Neural cell (in vitro differentiated cells): ENCODE data around the gene TPCN1. TPM values are rescaled to one million over a fixed set of nuclear protein-coding genes. Genes with fewer than 3 reads are reported as not detected.

Source experiments
- H2AFZ ChIP-seq: fragments of 200-600, 300-800 bp; sonication (generic), shearing (Covaris generic); 2 replicates; pipeline ENCODE4 v1.6.0; 2014; ENCODE audit warnings: low read depth, mild to moderate bottlenecking, antibody characterized with exemption, low read length, moderate library complexity
- H3F3A ChIP-seq: fragments of 200-600 bp; shearing (Covaris generic); 2 replicates; pipeline ENCODE4 v1.6.1; 2016; ENCODE audit warnings: mild to moderate bottlenecking, moderate library complexity, mixed read lengths, antibody characterized with exemption, low read length; ENCODE audit not compliant: insufficient read depth, poor library complexity, severe bottlenecking
- H3K27ac ChIP-seq: fragments of 200-600, 300-800 bp; sonication (generic), shearing (Covaris generic); 2 replicates; pipeline ENCODE4 v1.5.1; 2014; ENCODE audit warnings: mild to moderate bottlenecking, low read length, moderate library complexity
- H3K27me3 ChIP-seq: fragments of 300-800, 200-600 bp; sonication (generic), shearing (Covaris generic); 2 replicates; pipeline ENCODE4 v1.6.0; 2014; ENCODE audit warnings: mild to moderate bottlenecking, low read depth, low read length, moderate library complexity; ENCODE audit not compliant: insufficient read depth
- H3K36me3 ChIP-seq: fragments of 300-800, 200-600 bp; sonication (generic), shearing (Covaris generic); 2 replicates; pipeline ENCODE4 v1.5.1; 2014; ENCODE audit warnings: mild to moderate bottlenecking, antibody characterized with exemption, low read length, moderate library complexity; ENCODE audit not compliant: insufficient read depth
- H3K4me2 ChIP-seq: fragments of 300-800, 200-600 bp; sonication (generic), shearing (Covaris generic); 2 replicates; pipeline ENCODE4 v1.6.0; 2014; ENCODE audit warnings: mild to moderate bottlenecking, low read length
- H3K4me3 ChIP-seq: fragments of 300-800, 200-600 bp; sonication (generic), shearing (Covaris generic); 2 replicates; pipeline ENCODE4 v1.5.1; 2014; ENCODE audit warnings: mild to moderate bottlenecking, low read length, moderate library complexity
- H3K79me2 ChIP-seq: fragments of 200-600 bp; shearing (Covaris generic); replicated peaks from 2 replicates; pipeline ENCODE4 v1.6.0; 2014; ENCODE audit warnings: mild to moderate bottlenecking, low read length, moderate library complexity; ENCODE audit not compliant: insufficient read depth
- H3K9ac ChIP-seq: fragments of 300-800, 200-600 bp; sonication (generic), shearing (Covaris generic); 2 replicates; pipeline ENCODE4 v1.6.1; 2016; ENCODE audit warnings: mild to moderate bottlenecking, low read length, mixed read lengths
- H3K9me2 ChIP-seq: fragments of 200-600 bp; shearing (Covaris generic); 2 replicates; pipeline ENCODE4 v1.6.1; 2016; ENCODE audit warnings: mild to moderate bottlenecking, low read length, mixed read lengths; ENCODE audit not compliant: insufficient read depth
- H3K9me3 ChIP-seq: fragments of 200-600, 300-800 bp; sonication (generic), shearing (Covaris generic); 2 replicates; pipeline ENCODE4 v1.6.1; 2016; ENCODE audit warnings: mild to moderate bottlenecking, mixed run types, low read length, moderate library complexity, mixed read lengths
- H4K20me1 ChIP-seq: fragments of 200-600 bp; shearing (Covaris generic); 2 replicates; pipeline ENCODE4 v1.6.1; 2016; ENCODE audit warnings: mild to moderate bottlenecking, mixed run types; ENCODE audit not compliant: insufficient read depth
- EP300 ChIP-seq: fragments of 450-650 bp; conservative IDR thresholded peaks from 2 replicates; pipeline ENCODE4 v1.6.1; 2014; ENCODE audit warnings: antibody characterized with exemption, mild to moderate bottlenecking, moderate library complexity; ENCODE audit not compliant: poor library complexity, severe bottlenecking
- EZH2 ChIP-seq: fragments of 200-600, 300-800 bp; shearing (Covaris generic), sonication (generic); IDR thresholded peaks from 2 replicates; pipeline ENCODE4 v1.6.1; 2014; ENCODE audit warnings: antibody characterized with exemption, low read length, borderline replicate concordance, mild to moderate bottlenecking; ENCODE audit not compliant: insufficient read depth, poor library complexity, severe bottlenecking
- MXI1 ChIP-seq: fragments of 450-650 bp; conservative IDR thresholded peaks from 2 replicates; pipeline ENCODE4 v1.6.1; 2014; ENCODE audit warnings: antibody characterized with exemption, mild to moderate bottlenecking; ENCODE audit not compliant: poor library complexity, severe bottlenecking
- POLR2AphosphoS5 ChIP-seq: IDR thresholded peaks from 2 replicates; pipeline ENCODE4 v1.6.1; 2012
- RAD21 ChIP-seq: fragments of 450-650 bp; conservative IDR thresholded peaks from 2 replicates; pipeline ENCODE4 v1.6.1; 2014; ENCODE audit warnings: antibody characterized with exemption, mild to moderate bottlenecking, moderate library complexity
- SMC3 ChIP-seq: fragments of 450-650 bp; conservative IDR thresholded peaks from 2 replicates; pipeline ENCODE4 v1.6.1; 2014; ENCODE audit warnings: antibody characterized with exemption, mild to moderate bottlenecking, moderate library complexity; ENCODE audit not compliant: poor library complexity
- TAF1 ChIP-seq: IDR thresholded peaks from 2 replicates; pipeline ENCODE4 v1.6.1; 2012; ENCODE audit warnings: low read depth
- polyA plus RNA-seq: library from polyadenylated mRNA; depleted of rRNA; stranded (reverse); fragments of >200 nt; gene quantifications from 2 replicates; pipeline ENCODE4 v1.2.3, GENCODE V29; 2014
- TF ChIP-seq, protein P1 (sequence below): IDR thresholded peaks from 2 replicates; pipeline ENCODE4 v1.6.1; 2012; ENCODE audit warnings: borderline replicate concordance
- TF ChIP-seq, protein P2 (sequence below): fragments of 450-650 bp; IDR thresholded peaks from 2 replicates; pipeline ENCODE4 v1.5.1; 2014; ENCODE audit warnings: antibody characterized with exemption, mild to moderate bottlenecking, moderate library complexity; ENCODE audit not compliant: poor library complexity, severe bottlenecking

The TPCN1 gene
- polyA plus RNA-seq, 1 donor from 2014 or later, result 4.0 TPM

DNA sequence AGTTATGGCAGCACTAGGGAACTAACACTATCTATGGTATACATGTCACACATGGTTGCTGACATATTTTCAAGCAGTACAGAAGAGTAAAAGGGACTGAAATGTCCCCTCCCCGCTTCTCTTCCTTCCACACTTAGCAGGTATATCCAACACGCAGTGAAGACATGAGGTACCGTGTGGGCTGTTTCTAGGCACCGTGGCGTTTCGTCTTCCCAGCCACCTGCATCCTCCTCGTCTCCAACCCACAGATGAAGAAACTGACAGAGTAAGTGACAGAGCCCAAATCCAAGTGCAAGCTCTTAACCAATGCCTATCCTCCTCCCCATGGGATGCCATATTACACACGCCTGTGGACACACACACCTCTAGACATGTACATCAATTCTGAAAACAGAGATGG lies 81.2 kb downstream of the TPCN1 start:
- H2AFZ ChIP-seq, result no peak overlapping the region
- H3K9me3 ChIP-seq, result no peaks in the 10 kb centered on the region
- no peaks in the 10 kb centered on the region for H3K79me2 ChIP-seq
- no peaks in the 10 kb centered on the region for H4K20me1 ChIP-seq
- no peaks in the 10 kb centered on the region for H3K36me3 ChIP-seq
- peaks cover 3% of the 10 kb centered on the region for H3K27me3 ChIP-seq
- H3K27ac ChIP-seq, result no peak overlapping the region
- H3K9me2 ChIP-seq, result no peaks in the 10 kb centered on the region
- H3F3A ChIP-seq, result no peaks in the 10 kb centered on the region
- no peak for TF ChIP-seq TAF1
- no peak overlapping the region for H3K9ac ChIP-seq
- no peak overlapping the region for H3K4me2 ChIP-seq
- H3K4me3 ChIP-seq, result no peak overlapping the region

DNA sequence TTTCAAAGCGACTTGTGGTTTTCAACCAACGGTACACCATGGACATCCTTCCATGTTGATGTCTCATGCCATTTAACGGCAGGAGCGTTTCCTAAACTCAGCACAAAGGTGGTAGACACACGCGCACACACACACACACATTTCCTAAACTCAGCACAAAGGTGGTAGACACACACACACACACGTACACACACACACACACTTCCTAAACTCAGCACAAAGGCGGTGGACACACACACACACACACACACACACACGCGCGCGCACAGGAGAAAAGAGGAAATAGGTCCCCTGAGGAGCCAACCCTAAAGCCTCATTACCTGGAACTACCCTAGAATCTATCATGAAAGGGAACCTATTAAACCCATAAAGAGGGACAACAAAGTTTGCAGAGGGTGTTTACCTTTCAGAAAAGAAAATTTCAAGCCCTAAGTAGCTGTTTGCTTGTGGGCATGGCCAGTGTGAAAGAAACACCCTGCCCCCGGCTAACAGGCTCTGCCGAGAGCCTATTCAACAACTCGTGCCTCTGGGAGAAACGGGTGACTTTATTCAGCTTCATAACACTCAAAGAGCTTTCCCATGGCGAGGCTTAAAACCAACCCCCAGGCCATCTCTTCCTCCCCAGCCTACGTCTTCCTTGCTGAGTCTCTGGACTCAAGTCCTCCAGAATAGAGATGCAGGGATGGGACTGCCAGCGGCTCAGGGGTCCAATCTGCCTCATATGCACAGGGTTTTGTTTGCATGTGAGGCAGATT lies 81.8 kb downstream of the TPCN1 start:
- H3K9me2 ChIP-seq, result no peaks in the 10 kb centered on the region

GRCh38 chr12:113305281-113305856 lies 84.1 kb downstream of the TPCN1 start:
- TF ChIP-seq EZH2 (no peak), EP300 (no peak), RAD21 (no peak), SMC3 (no peak), POLR2AphosphoS5 (no peak), TAF1 (no peak), MXI1 (no peak)
- TF ChIP-seq, protein P1, sequence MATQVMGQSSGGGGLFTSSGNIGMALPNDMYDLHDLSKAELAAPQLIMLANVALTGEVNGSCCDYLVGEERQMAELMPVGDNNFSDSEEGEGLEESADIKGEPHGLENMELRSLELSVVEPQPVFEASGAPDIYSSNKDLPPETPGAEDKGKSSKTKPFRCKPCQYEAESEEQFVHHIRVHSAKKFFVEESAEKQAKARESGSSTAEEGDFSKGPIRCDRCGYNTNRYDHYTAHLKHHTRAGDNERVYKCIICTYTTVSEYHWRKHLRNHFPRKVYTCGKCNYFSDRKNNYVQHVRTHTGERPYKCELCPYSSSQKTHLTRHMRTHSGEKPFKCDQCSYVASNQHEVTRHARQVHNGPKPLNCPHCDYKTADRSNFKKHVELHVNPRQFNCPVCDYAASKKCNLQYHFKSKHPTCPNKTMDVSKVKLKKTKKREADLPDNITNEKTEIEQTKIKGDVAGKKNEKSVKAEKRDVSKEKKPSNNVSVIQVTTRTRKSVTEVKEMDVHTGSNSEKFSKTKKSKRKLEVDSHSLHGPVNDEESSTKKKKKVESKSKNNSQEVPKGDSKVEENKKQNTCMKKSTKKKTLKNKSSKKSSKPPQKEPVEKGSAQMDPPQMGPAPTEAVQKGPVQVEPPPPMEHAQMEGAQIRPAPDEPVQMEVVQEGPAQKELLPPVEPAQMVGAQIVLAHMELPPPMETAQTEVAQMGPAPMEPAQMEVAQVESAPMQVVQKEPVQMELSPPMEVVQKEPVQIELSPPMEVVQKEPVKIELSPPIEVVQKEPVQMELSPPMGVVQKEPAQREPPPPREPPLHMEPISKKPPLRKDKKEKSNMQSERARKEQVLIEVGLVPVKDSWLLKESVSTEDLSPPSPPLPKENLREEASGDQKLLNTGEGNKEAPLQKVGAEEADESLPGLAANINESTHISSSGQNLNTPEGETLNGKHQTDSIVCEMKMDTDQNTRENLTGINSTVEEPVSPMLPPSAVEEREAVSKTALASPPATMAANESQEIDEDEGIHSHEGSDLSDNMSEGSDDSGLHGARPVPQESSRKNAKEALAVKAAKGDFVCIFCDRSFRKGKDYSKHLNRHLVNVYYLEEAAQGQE, result no peak
- TF ChIP-seq, protein P2, sequence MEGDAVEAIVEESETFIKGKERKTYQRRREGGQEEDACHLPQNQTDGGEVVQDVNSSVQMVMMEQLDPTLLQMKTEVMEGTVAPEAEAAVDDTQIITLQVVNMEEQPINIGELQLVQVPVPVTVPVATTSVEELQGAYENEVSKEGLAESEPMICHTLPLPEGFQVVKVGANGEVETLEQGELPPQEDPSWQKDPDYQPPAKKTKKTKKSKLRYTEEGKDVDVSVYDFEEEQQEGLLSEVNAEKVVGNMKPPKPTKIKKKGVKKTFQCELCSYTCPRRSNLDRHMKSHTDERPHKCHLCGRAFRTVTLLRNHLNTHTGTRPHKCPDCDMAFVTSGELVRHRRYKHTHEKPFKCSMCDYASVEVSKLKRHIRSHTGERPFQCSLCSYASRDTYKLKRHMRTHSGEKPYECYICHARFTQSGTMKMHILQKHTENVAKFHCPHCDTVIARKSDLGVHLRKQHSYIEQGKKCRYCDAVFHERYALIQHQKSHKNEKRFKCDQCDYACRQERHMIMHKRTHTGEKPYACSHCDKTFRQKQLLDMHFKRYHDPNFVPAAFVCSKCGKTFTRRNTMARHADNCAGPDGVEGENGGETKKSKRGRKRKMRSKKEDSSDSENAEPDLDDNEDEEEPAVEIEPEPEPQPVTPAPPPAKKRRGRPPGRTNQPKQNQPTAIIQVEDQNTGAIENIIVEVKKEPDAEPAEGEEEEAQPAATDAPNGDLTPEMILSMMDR, result no peak
- Histone ChIP-seq H3K79me2 (no peaks in the 10 kb centered on the region), H3F3A (no peaks in the 10 kb centered on the region), H2AFZ (no peak overlapping the region), H3K9me3 (no peaks in the 10 kb centered on the region), H3K36me3 (no peaks in the 10 kb centered on the region), H3K27me3 (peaks cover 3% of the 10 kb centered on the region), H3K9ac (no peak overlapping the region), H3K27ac (no peak overlapping the region), H3K4me3 (no peak overlapping the region), H3K4me2 (no peak overlapping the region), H3K9me2 (no peaks in the 10 kb centered on the region), H4K20me1 (no peaks in the 10 kb centered on the region)

More for the DNA sequence above, 81.8 kb downstream of the TPCN1 start:
- no peaks in the 10 kb centered on the region for H4K20me1 ChIP-seq
- H2AFZ ChIP-seq, result no peak overlapping the region
- TF ChIP-seq SMC3 (no peak), RAD21 (no peak), EZH2 (no peak), POLR2AphosphoS5 (no peak)
- TF ChIP-seq, protein P1, result no peak
- no peaks in the 10 kb centered on the region for H3F3A ChIP-seq
- no peak overlapping the region for H3K9ac ChIP-seq
- H3K27ac ChIP-seq, result no peak overlapping the region
- no peak overlapping the region for H3K4me3 ChIP-seq
- peaks cover 3% of the 10 kb centered on the region for H3K27me3 ChIP-seq
- H3K9me3 ChIP-seq, result no peaks in the 10 kb centered on the region
- no peak overlapping the region for H3K4me2 ChIP-seq
- no peaks in the 10 kb centered on the region for H3K79me2 ChIP-seq
- H3K36me3 ChIP-seq, result no peaks in the 10 kb centered on the region
